SKM-1 (cell line): Measurements from ENCODE around the gene NR3C2.

Source experiments
- DNase-seq: peaks from one replicate; lab custom pipeline; 2025; ENCODE audit not compliant: unreplicated experiment; lab: John Stamatoyannopoulos, UW

Gene NR3C2

GRCh38 chr4:148078061-148078460, 364.2 kb downstream of the NR3C2 start:
- DNase-seq, result no peak

DNA sequence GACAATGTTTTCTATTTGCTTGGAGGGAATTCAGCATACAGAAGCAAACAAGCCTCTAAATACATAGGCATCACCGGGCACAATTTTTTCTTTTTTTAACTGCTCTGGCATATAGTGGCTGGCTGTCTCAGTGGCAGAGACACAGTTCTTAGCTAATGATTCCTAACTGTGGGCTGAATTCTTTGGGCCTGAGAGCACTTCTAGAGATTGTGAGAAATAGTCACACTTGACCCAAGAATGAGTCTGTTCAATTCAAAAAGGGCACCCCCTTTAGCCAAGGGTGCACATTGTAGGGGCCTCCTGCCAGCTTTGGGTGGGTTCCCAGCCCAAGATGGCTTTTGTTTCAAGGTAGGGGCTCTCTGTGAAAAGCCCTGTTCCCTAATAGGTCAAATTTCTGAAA, 364.6 kb downstream of the NR3C2 start:
- no peak for DNase-seq

- no peak for DNase-seq
Observed at GRCh38 chr4:148076964-148077363, 365.2 kb downstream of the NR3C2 start.

DNA sequence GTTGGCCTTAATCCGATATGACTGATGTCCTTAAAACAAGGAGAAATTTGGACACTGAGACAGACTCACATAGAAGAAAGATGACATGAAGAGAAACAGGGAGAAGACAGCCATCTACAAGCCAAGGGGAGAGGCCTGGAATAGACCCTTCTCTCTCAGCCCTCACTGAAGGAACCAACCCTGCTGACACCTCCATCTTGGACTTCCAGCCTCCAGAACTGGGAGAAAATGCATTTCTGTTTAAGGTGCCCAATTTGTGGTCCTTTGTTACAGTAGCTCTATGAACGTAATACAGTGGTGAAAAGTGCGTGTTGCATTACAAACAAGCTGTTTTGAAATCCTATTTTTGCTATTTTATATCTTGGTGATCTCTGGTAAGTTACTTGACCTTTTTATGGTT, 366.8 kb downstream of the NR3C2 start:
- DNase-seq, result no peak

- DNase-seq, result no peak
Observed at GRCh38 chr4:148074462-148074861, 367.8 kb downstream of the NR3C2 start.

GRCh38 chr4:148073349-148073748, 368.9 kb downstream of the NR3C2 start:
- DNase-seq, result no peak

DNA sequence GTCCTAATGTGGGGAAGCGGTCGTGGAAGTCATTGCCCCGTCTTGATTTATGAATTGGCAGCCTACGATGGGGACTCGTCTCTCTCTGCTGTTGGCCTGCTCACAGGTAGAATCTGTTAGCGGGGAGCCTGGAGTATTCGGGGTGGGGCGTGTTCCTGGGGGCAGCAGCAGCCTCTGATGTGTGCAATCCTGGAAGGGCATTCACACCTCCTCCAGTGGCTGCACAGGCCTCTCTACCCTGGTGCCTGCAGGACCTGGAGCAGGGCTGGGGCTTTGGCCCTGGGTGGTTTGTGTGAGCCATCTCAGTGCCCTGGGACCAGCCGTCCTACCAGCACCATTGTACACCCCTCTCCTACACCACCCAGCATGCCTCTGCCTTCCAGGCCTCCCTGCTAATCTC, 369.4 kb downstream of the NR3C2 start:
- no peak for DNase-seq

- no peak for DNase-seq
Observed at GRCh38 chr4:148071009-148071408, 371.2 kb downstream of the NR3C2 start.

DNA sequence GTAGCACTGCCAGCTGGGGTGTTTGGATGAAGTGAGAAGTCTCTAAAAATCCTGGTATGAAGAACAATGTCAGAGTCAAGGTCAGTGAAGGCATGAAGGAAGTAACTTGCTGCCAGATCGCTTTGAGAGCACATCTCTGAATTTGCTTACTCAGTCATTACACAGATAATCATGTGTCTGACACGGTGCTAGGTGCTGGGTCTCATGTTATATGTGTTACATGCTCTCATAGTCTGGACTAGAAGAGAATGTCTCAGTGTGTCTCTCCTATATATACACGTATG, 372.4 kb downstream of the NR3C2 start:
- no peak for DNase-seq

DNA sequence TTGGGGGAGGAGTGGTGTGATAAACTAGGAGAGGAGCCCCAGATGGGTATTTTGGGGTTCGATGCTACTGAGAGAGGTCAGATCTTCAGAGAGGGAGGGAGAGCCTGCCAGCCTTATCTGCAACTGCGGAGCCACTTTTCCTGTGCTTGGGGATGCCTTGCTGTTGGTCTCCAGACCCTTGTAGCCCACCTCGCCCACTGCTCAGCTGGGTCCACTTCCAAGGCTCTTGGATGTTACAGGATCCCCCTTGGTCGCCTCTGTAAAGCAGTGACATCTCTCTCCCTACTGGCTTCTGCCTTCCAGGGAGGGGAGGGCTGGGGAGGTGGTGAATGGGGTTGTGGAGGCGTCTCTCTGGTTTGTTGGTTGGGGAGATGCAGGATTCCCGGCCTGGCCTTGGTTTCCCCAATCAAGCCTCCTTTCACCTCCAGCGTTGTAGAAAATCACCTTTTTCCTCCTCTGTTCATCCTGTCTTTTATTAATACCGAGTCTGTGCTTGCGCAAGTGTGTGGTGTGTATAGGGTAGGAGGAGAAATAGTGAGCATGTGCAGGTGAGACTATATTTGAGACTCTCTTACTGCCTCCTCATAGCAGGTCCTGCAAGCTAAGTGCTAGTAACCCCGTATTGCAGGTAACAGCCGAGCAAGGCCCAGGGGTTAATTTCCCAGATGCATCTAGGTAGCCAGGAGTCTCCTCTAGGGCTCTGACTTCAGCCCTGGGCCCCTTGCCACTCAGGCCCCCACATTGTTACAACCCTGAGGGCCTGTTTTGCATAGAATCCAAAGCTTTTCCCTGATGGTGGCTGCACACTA, 372.9 kb downstream of the NR3C2 start:
- no peak for DNase-seq

DNA sequence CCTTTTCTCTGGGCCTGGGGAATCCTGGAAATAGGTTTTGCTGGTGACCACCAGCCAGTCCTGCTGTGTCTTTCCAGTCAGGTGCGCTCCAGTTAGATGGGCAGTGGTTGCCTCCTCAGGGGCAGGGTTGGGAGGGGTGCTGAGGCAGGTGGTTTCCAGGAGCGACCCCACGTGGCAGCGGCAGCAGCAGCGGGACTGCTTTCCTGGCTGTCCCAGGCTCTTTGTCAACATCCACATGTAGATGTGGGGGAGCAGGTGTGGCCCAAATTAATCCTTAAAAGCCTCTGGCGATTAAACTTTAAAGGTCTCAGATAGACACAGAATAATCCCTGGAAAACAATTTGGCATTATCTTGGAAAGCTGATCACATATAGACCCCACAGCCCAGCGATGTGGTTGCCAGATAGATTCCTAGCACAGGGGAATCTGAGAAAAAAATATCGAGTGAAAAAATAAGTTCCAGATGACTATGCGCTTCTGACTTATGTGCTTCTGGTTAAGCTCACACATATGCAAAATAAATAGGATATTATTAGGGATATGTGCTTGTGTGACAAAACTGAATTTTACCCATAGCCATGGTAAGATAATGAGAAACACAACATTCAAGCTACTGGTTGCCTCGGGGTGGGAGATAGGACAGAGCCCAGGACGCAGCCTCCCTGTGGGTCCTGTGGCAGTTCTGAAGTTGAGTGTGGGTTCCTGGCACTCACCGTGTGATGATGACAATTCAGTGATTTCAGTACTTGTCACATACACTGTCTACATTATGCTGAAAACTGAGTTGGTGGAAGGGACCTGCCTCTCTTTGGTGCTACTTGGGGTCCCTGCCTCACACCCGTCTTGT, 373.9 kb downstream of the NR3C2 start:
- no peak for DNase-seq

- no peak for DNase-seq
Observed at GRCh38 chr4:148067301-148067916, 374.8 kb downstream of the NR3C2 start.

GRCh38 chr4:148065075-148065474, 377.1 kb downstream of the NR3C2 start:
- no peak for DNase-seq

- DNase-seq, result no peak
Observed at GRCh38 chr4:148064451-148064850, 377.8 kb downstream of the NR3C2 start.

GRCh38 chr4:148062301-148062950, 379.8 kb downstream of the NR3C2 start:
- no peak for DNase-seq

DNA sequence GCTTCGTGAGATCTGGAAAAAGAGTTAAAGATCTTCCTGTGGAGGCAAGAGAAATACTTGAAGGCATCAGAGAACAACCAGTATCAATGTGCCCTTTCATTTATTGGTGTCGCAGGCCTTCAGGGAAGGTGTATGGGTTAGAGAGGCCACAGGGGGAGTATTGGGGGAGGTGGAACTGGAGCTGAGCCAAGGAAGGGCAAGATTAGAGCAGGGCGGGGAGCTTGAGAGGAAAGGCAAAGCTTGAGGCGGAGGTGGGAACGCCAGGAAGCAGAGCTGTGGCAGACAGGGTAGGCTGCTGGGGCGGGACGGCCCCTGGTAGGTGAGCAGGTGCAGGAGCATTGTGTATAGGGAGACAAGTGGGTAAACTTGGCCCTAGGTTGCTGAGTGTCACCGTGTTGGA, 380.4 kb downstream of the NR3C2 start:
- no peak for DNase-seq

DNA sequence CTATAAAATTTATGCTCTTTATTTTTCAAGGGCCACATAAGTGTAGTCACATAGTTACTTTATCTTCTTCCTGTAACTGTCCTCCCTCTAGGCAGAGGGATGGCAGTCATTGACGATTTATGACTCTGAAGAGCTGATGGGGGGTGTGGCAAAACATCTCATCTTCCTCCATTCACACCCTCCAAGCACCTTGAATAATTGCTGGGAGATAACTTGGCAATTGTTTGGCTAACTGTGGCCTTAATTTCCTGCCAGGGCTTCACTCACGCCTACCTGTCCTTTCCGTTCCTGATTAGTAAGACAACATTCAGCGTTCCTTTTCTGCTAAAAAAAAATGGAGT, 381.1 kb downstream of the NR3C2 start:
- no peak for DNase-seq

DNA sequence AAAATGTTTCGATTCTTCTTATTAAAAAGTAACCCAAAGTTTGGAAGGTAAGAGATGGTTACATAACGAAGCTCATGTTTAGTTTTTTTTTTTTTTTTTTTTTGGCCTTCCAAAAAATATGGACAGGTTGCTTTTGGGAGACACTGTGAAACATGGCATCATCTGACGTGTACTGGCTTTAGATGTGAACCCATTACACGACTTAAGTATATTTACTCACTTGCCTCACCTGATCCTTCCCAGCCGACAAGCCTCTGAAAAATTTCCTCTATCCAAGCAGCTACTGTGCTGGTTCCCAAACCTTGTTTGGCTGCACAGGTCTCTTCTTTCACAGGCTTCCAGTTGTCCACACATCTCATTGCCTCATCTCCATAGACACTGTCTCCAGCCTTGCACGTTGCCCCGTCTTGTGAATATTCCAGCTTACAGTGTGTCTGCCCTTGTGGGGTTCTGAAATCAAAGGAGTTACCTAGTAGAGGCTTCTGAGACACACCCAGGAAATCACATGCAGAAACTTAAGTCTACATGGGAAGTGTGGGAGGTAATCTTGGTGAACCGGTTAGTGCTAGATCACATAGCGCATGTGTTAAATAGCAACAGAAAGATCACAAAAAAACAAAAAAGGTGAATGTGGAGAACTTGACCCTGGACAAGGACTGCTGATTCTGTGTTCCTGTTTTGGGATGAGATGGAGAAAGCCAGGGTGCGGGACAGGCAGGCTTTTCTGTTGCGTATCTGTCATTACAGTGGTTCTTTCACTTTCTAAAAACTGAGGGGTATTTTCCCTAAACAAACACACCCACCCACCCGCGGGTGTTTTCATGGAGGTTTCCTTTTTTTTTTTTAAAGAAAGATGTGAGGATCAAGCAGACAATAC, 381.7 kb downstream of the NR3C2 start:
- DNase-seq, result no peak

GRCh38 chr4:148059617-148060180, 382.5 kb downstream of the NR3C2 start:
- no peak for DNase-seq
